Epithelial cell of proximal tubule (primary cell): ENCODE measurements around the gene ITPR2. TPM values are rescaled to one million over a fixed set of nuclear protein-coding genes. Genes with fewer than 3 reads are reported as not detected.

Source experiments
- DNase-seq: peaks from one replicate; pipeline ENCODE4 v3.0.0-alpha.2; 2011; ENCODE audit warnings: low read depth
- H3K4me3 ChIP-seq: 2 replicates; pipeline ENCODE4 v1.5.1; 2011; ENCODE audit warnings: low read depth, mild to moderate bottlenecking, low read length
- total RNA-seq: library from RNA; depleted of rRNA; stranded (reverse); fragments of >200 nt; gene quantifications from 2 replicates; pipeline ENCODE4 v1.2.3, GENCODE V29; 2015
- TF ChIP-seq, protein P1 (sequence below): conservative IDR thresholded peaks from 2 replicates; pipeline ENCODE4 v1.5.1; 2012; ENCODE audit warnings: low read depth, mild to moderate bottlenecking, low read length

The ITPR2 gene
- total RNA-seq, 1 donor from 2014 or later = 13.5 TPM

- TF ChIP-seq, protein P1, sequence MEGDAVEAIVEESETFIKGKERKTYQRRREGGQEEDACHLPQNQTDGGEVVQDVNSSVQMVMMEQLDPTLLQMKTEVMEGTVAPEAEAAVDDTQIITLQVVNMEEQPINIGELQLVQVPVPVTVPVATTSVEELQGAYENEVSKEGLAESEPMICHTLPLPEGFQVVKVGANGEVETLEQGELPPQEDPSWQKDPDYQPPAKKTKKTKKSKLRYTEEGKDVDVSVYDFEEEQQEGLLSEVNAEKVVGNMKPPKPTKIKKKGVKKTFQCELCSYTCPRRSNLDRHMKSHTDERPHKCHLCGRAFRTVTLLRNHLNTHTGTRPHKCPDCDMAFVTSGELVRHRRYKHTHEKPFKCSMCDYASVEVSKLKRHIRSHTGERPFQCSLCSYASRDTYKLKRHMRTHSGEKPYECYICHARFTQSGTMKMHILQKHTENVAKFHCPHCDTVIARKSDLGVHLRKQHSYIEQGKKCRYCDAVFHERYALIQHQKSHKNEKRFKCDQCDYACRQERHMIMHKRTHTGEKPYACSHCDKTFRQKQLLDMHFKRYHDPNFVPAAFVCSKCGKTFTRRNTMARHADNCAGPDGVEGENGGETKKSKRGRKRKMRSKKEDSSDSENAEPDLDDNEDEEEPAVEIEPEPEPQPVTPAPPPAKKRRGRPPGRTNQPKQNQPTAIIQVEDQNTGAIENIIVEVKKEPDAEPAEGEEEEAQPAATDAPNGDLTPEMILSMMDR = no peak
- DNase-seq = no peak
- H3K4me3 ChIP-seq = peak overlapping the region; percentile 45
Observed at GRCh38 chr12:26830783-26831551, 2.0 kb downstream of the ITPR2 start.

DNA sequence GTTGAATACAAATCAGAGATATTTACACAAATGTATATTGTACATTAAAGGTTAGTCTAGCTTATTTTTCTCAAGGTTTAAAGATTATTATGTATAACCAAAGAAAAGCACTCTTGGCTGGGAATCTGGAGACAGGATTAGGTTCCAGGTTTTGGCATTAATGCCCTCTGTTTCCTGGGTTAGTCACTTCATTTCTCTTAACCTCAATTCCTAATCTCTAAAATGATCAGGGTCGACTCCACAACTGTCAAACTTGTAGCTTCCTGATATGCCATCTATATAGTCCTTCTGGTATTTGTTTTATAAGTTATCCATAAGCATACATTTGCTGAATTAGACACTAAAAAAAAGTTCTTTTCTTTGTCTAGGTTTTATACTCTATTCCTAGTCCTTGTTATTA lies 2.6 kb downstream of the ITPR2 start:
- H3K4me3 ChIP-seq = no peak overlapping the region
- DNase-seq = no peak
- TF ChIP-seq, protein P1 = no peak

DNA sequence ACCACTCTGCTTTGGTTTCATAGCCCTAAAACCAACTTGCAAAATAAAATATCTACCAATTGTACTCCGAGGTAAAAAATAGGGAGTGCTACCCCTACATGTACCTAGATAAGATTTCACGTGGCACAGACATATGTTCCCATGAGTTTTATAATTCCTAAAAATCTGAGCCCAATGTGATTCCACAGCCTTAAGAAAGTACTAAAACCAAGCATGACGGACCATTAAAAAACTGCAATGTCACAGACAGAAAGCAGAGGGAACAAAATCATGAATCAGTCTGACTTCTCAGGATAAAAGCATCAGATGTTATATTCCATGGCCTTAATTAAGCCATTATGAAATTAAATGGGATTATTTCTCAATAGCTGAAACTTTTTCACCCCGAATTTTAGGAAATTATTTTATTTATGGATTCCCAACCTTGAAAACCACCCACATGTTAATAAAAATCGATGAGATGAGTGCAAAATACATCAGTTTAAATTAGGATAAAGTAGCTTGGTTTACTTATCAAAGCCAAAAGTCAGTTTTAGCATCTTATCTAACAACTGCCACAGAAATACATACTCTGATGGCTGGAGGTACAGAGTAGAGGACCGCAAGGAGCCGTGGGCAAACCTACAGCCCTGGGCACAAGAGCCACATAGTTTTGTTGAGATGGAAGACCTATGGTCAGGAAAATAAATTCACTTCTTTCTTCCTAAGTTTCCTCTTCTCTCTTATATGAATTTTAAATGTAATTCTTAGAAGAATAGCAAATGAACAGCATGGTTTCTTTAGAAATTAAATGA lies 4.5 kb downstream of the ITPR2 start:
- H3K4me3 ChIP-seq = no peak overlapping the region
- no peak for DNase-seq
- TF ChIP-seq, protein P1 = no peak

- no peak for DNase-seq
- TF ChIP-seq, protein P1 = no peak
- no peak overlapping the region for H3K4me3 ChIP-seq
Observed at GRCh38 chr12:26826437-26826836, 6.6 kb downstream of the ITPR2 start.

DNA sequence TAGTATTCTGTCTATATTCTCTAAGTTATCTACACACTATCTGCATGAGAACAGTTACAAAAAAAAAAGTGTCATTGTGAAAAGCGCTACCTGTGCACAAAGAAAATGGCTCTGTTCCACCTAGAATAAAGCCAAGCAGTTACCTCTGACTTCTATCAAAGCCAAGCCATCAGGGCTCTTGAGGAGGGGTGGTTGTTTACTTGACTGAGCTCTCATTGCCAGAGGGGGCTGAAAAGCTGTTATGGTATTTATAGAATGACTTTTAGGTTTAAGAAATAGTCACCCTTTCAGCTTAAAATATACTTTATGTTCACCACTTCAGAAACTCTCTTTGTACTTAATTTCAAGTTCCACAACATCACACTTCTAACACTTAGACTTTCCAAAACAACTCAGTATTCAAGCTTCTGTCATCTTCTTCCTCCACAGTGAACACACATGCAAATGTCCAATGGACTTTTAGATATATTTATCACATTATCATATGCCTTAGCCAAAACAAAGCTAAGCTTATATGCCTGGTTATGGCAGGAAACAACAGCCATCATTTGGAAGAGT lies 7.5 kb downstream of the ITPR2 start:
- H3K4me3 ChIP-seq = no peak overlapping the region
- TF ChIP-seq, protein P1 = no peak
- no peak for DNase-seq

- DNase-seq = no peak
- TF ChIP-seq, protein P1 = no peak
- no peak overlapping the region for H3K4me3 ChIP-seq
Observed at GRCh38 chr12:26823390-26823789, 9.6 kb downstream of the ITPR2 start.
